Left forelimb (tissue), 1 donor: ENCODE measurements around the gene LRRK1.

ENCODE experiments used
- DNase-seq: peaks from one replicate; pipeline ENCODE4 v3.0.0-alpha.2; 2018; ENCODE audit warnings: low spot score

LRRK1 gene

GRCh38 chr15:100890850-100891249 lies 28.3 kb upstream of the LRRK1 start:
- no peak for DNase-seq

GRCh38 chr15:100891307-100892012 lies 27.7 kb upstream of the LRRK1 start:
- peak; percentile 55 for DNase-seq

GRCh38 chr15:100892013-100892355 lies 27.2 kb upstream of the LRRK1 start:
- DNase-seq = no peak

GRCh38 chr15:100893261-100893963 lies 25.7 kb upstream of the LRRK1 start:
- DNase-seq = no peak

- DNase-seq = no peak
Measured at GRCh38 chr15:100893964-100894295, 25.2 kb upstream of the LRRK1 start.

GRCh38 chr15:100895721-100896120 lies 23.4 kb upstream of the LRRK1 start:
- DNase-seq = no peak

GRCh38 chr15:100897221-100898151 lies 21.7 kb upstream of the LRRK1 start:
- DNase-seq = peak; percentile 63

- DNase-seq = peak; percentile 20
Measured at GRCh38 chr15:100898152-100898490, 21.0 kb upstream of the LRRK1 start.

GRCh38 chr15:100898661-100899462 lies 20.3 kb upstream of the LRRK1 start:
- no peak for DNase-seq

GRCh38 chr15:100899601-100900000 lies 19.6 kb upstream of the LRRK1 start:
- no peak for DNase-seq

- no peak for DNase-seq
Measured at GRCh38 chr15:100900136-100900794, 18.9 kb upstream of the LRRK1 start.

GRCh38 chr15:100900795-100901169 lies 18.4 kb upstream of the LRRK1 start:
- no peak for DNase-seq

- no peak for DNase-seq
Measured at GRCh38 chr15:100901296-100901695, 17.9 kb upstream of the LRRK1 start.

GRCh38 chr15:100901702-100902435 lies 17.3 kb upstream of the LRRK1 start:
- DNase-seq = no peak

- DNase-seq = peak; percentile 92
Measured at GRCh38 chr15:100902436-100903167, 16.6 kb upstream of the LRRK1 start.

GRCh38 chr15:100903168-100903554 lies 16.0 kb upstream of the LRRK1 start:
- DNase-seq = no peak

GRCh38 chr15:100905850-100906249 lies 13.3 kb upstream of the LRRK1 start:
- DNase-seq = no peak

- DNase-seq = no peak
Measured at GRCh38 chr15:100908466-100908865, 10.7 kb upstream of the LRRK1 start.

- DNase-seq = no peak
Measured at GRCh38 chr15:100909565-100909964, 9.6 kb upstream of the LRRK1 start.
